OCI-LY3 (cell line): Measurements from ENCODE around the gene SETBP1.

Source experiments
- H2AFZ ChIP-seq: fragments of 200-600, 300-600 bp; shearing (Covaris generic); 2 replicates; pipeline ENCODE4 v1.6.0; 2014; ENCODE audit warnings: antibody characterized with exemption, low read depth, low read length
- H3K27ac ChIP-seq: fragments of 200-600, 300-600 bp; sonication (generic); 2 replicates; pipeline ENCODE4 v1.5.1; 2014; ENCODE audit warnings: mild to moderate bottlenecking, low read length, moderate library complexity, mixed read lengths
- H3K27me3 ChIP-seq: fragments of 200-600, 300-600 bp; sonication (generic); 2 replicates; pipeline ENCODE4 v1.6.1; 2014; ENCODE audit warnings: low read depth, low read length, mixed read lengths
- H3K36me3 ChIP-seq: fragments of 200-600, 300-600 bp; sonication (generic); replicated peaks from 2 replicates; pipeline ENCODE3; 2014; ENCODE audit warnings: low read depth, low read length, mixed read lengths
- H3K4me1 ChIP-seq: fragments of 300-600, 200-600 bp; sonication (generic); 2 replicates; pipeline ENCODE4 v1.6.1; 2014; ENCODE audit warnings: low read length, mixed read lengths
- H3K4me2 ChIP-seq: fragments of 200-600, 300-600 bp; sonication (generic); 2 replicates; pipeline ENCODE4 v1.6.1; 2014; ENCODE audit warnings: low read length, mixed read lengths
- H3K4me3 ChIP-seq: fragments of 300-600, 200-600 bp; sonication (generic); 2 replicates; pipeline ENCODE4 v1.5.1; 2014; ENCODE audit warnings: antibody characterized with exemption, mild to moderate bottlenecking, low read length, moderate library complexity
- H3K79me2 ChIP-seq: fragments of 300-600, 200-600 bp; shearing (Covaris generic); 2 replicates; pipeline ENCODE4 v1.6.1; 2014; ENCODE audit warnings: mild to moderate bottlenecking, low read length, mixed read lengths
- H3K9ac ChIP-seq: fragments of 300-600, 200-600 bp; shearing (Covaris generic); 2 replicates; pipeline ENCODE4 v1.6.0; 2014; ENCODE audit warnings: mild to moderate bottlenecking, low read length, moderate library complexity
- H3K9me3 ChIP-seq: fragments of 200-600, 300-600 bp; shearing (Covaris generic); 2 replicates; pipeline ENCODE4 v1.6.1; 2014; ENCODE audit warnings: low read length, mixed read lengths; ENCODE audit not compliant: insufficient read depth
- H4K20me1 ChIP-seq: fragments of 200-600, 300-600 bp; sonication (generic); 2 replicates; pipeline ENCODE4 v1.6.1; 2016; ENCODE audit warnings: low read length, mixed read lengths; ENCODE audit not compliant: insufficient read depth
- CTCF ChIP-seq: fragments of 200-600, 300-600 bp; sonication (generic); IDR thresholded peaks from 2 replicates; pipeline ENCODE4 v1.5.1; 2014; ENCODE audit warnings: antibody characterized with exemption, low read length, low read depth
- EZH2phosphoT487 ChIP-seq: fragments of 200-600 bp; shearing (Covaris generic); IDR thresholded peaks from 2 replicates; pipeline ENCODE4 v1.6.1; 2018; ENCODE audit warnings: antibody characterized with exemption, mixed run types, low read depth

SETBP1 gene

GRCh38 chr18:44732599-44732998 is 51.9 kb downstream of the SETBP1 start:
- Histone ChIP-seq H4K20me1 (no peaks in the 10 kb centered on the region), H3K9ac (no peak overlapping the region)

GRCh38 chr18:44733069-44733753 is 52.5 kb downstream of the SETBP1 start:
- peaks cover 55% of the 10 kb centered on the region for H3K4me1 ChIP-seq
- H3K79me2 ChIP-seq: peaks cover 6% of the 10 kb centered on the region; the same call in 1 of the 2 replicates
- no peak overlapping the region for H3K27ac ChIP-seq
- H3K4me3 ChIP-seq: no peak overlapping the region
- 0 out of 2 replicates have a peak, but pooled peaks cover 3% of the 10 kb centered on the region for H3K27me3 ChIP-seq
- TF ChIP-seq CTCF (no peak), EZH2phosphoT487 (no peak)
- H3K9ac ChIP-seq: no peak overlapping the region
- H4K20me1 ChIP-seq: no peaks in the 10 kb centered on the region
- no peak overlapping the region for H3K4me2 ChIP-seq
- H3K9me3 ChIP-seq: no peaks in the 10 kb centered on the region
- H3K36me3 ChIP-seq: peaks cover 36% of the 10 kb centered on the region
- no peak overlapping the region for H2AFZ ChIP-seq

More at GRCh38 chr18:44732599-44732998, 51.9 kb downstream of the SETBP1 start:
- Histone ChIP-seq H3K36me3 (peaks cover 34% of the 10 kb centered on the region), H3K4me2 (no peak overlapping the region), H3K4me3 (no peak overlapping the region), H3K27me3 (0 out of 2 replicates have a peak, but pooled peaks cover 3% of the 10 kb centered on the region), H2AFZ (no peak overlapping the region), H3K9me3 (no peaks in the 10 kb centered on the region), H3K79me2 (peaks cover 10% of the 10 kb centered on the region), H3K27ac (no peak overlapping the region), H3K4me1 (peaks cover 55% of the 10 kb centered on the region)
- TF ChIP-seq CTCF (no peak), EZH2phosphoT487 (no peak)

GRCh38 chr18:44733754-44734465 is 53.2 kb downstream of the SETBP1 start:
- Histone ChIP-seq H2AFZ (no peak overlapping the region), H3K4me2 (no peak overlapping the region), H3K36me3 (peaks cover 36% of the 10 kb centered on the region), H3K79me2 (peaks cover 6% of the 10 kb centered on the region; the same call in 1 of the 2 replicates), H4K20me1 (no peaks in the 10 kb centered on the region), H3K9me3 (no peaks in the 10 kb centered on the region), H3K27ac (no peak overlapping the region), H3K4me3 (no peak overlapping the region), H3K27me3 (no peaks in the 10 kb centered on the region), H3K9ac (no peak overlapping the region), H3K4me1 (peaks cover 55% of the 10 kb centered on the region)
- TF ChIP-seq EZH2phosphoT487: no peak
- no peak for TF ChIP-seq CTCF

GRCh38 chr18:44735096-44735495 is 54.4 kb downstream of the SETBP1 start:
- TF ChIP-seq CTCF: no peak
- no peak for TF ChIP-seq EZH2phosphoT487
- H4K20me1 ChIP-seq: no peaks in the 10 kb centered on the region
- peaks cover 32% of the 10 kb centered on the region for H3K36me3 ChIP-seq
- no peak overlapping the region for H3K4me3 ChIP-seq
- peaks cover 44% of the 10 kb centered on the region for H3K4me1 ChIP-seq
- H3K9ac ChIP-seq: no peak overlapping the region
- no peak overlapping the region for H3K4me2 ChIP-seq
- no peak overlapping the region; the same call in 1 of the 2 replicates for H3K27ac ChIP-seq
- peaks cover 6% of the 10 kb centered on the region; the same call in 1 of the 2 replicates for H3K79me2 ChIP-seq
- no peaks in the 10 kb centered on the region for H3K27me3 ChIP-seq
- H2AFZ ChIP-seq: no peak overlapping the region
- H3K9me3 ChIP-seq: no peaks in the 10 kb centered on the region
